ENCODE results near the gene CFAP65. TPM values are rescaled to one million over a fixed set of nuclear protein-coding genes. Genes with fewer than 3 reads are reported as not detected.
A peak's percentile ranks its signal among the peaks of the same experiment; 100 is the strongest.

CFAP65 gene
- total and polyA plus RNA-seq, 2 of the 13 experiments (the other 11 are each of a cell fraction or from before 2014, with no cell fraction given) = 0.05 TPM; not detected in 1

- TF ChIP-seq REST (IDR thresholded peaks at IDR 0.05; ENCODE audit: borderline replicate concordance in 1 of 2, low read depth in 1 of 2, low read length in 2 of 2) (no peak), ZNF33A (CRISPR knock-in tag; IDR thresholded peaks at IDR 0.05; ENCODE audit: borderline replicate concordance) (no peak), ZNF510 (CRISPR knock-in tag; IDR thresholded peaks at IDR 0.05; ENCODE audit: low read depth) (no peak), SMC3 (IDR thresholded peaks at IDR 0.05; ENCODE audit: low read length) (no peak), ZNF34 (CRISPR knock-in tag; IDR thresholded peaks at IDR 0.05; ENCODE audit: borderline replicate concordance) (no peak), CREB1 (IDR thresholded peaks at IDR 0.05) (peak; percentile 88), CREB1 (CRISPR knock-in tag; IDR thresholded peaks at IDR 0.05) (no peak), ZGPAT (CRISPR knock-in tag; IDR thresholded peaks at IDR 0.05) (no peak), ZNF18 (CRISPR knock-in tag; IDR thresholded peaks at IDR 0.05; ENCODE audit: insufficient replicate concordance) (no peak), IRF1 (CRISPR knock-in tag; IDR thresholded peaks at IDR 0.05; ENCODE audit: low read depth) (no peak), CC2D1A (CRISPR knock-in tag; IDR thresholded peaks at IDR 0.05) (no peak), ZFY (CRISPR knock-in tag; IDR thresholded peaks at IDR 0.05) (peak; percentile 14; the same call in 1 of the 2 replicates)
Measured at GRCh38 chr2:219060821-219061791, 19.8 kb upstream of the CFAP65 start, which contains the start of gene IHH (continued).

Measured in HepG2 (cell line).